ENCODE results near the gene THEMIS. TPM values are rescaled to one million over a fixed set of nuclear protein-coding genes. Genes with fewer than 3 reads are reported as not detected.

Gene THEMIS
- total RNA-seq, 4 donors from 2014 or later = 0.79 to 5.7 (median 1.2) TPM

DNA sequence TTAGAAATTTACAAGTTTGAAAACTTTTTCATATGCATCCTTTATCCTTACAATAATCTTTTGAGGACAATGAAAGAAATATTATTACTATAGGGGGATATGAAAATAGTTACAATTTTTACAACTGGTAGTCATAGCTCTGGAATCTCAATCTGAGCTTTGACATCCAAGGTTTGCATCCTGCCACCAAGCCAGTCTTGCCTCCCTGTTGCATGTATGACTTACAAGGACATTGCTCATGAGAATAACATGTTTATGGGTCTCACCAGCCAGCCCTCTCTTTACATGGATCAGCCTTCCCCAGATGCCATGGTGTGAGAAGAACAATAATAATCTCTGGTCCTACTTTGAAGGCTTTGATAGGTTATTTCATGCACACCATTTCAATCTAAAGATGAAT, 67.5 kb downstream of the THEMIS start:
- intact Hi-C loops (cut with DNase I) = no loop called here
- H3K9me3 ChIP-seq = no peaks in the 10 kb centered on the region
- no peak overlapping the region for H3K4me3 ChIP-seq

GRCh38 chr6:127832381-127832780, 68.5 kb downstream of the THEMIS start:
- Histone ChIP-seq H3K4me3 (no peak overlapping the region), H3K27me3 (no peaks in the 10 kb centered on the region), H3K36me3 (no peaks in the 10 kb centered on the region), H3K27ac (no peak overlapping the region), H3K4me1 (no peaks in the 10 kb centered on the region), H3K9me3 (no peaks in the 10 kb centered on the region)
- WGBS, 2 donors = 10% methylated on average over 1 of the region's 1 CpG
- intact Hi-C loops (cut with DNase I) = no loop called here
- TF ChIP-seq, protein P1, sequence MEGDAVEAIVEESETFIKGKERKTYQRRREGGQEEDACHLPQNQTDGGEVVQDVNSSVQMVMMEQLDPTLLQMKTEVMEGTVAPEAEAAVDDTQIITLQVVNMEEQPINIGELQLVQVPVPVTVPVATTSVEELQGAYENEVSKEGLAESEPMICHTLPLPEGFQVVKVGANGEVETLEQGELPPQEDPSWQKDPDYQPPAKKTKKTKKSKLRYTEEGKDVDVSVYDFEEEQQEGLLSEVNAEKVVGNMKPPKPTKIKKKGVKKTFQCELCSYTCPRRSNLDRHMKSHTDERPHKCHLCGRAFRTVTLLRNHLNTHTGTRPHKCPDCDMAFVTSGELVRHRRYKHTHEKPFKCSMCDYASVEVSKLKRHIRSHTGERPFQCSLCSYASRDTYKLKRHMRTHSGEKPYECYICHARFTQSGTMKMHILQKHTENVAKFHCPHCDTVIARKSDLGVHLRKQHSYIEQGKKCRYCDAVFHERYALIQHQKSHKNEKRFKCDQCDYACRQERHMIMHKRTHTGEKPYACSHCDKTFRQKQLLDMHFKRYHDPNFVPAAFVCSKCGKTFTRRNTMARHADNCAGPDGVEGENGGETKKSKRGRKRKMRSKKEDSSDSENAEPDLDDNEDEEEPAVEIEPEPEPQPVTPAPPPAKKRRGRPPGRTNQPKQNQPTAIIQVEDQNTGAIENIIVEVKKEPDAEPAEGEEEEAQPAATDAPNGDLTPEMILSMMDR (IDR thresholded peaks at IDR 0.05) = no peak
- no peak for TF ChIP-seq POLR2A (IDR thresholded peaks at IDR 0.05)
- DNase-seq = no peak

More for the DNA sequence above, 67.5 kb downstream of the THEMIS start:
- TF ChIP-seq, protein P1 (IDR thresholded peaks at IDR 0.05) = no peak
- TF ChIP-seq POLR2A (IDR thresholded peaks at IDR 0.05) = no peak
- DNase-seq = no peak
- no peak overlapping the region for H3K27ac ChIP-seq
- H3K27me3 ChIP-seq = no peaks in the 10 kb centered on the region
- H3K4me1 ChIP-seq = no peaks in the 10 kb centered on the region
- H3K36me3 ChIP-seq = no peaks in the 10 kb centered on the region

- no peak for DNase-seq
- H3K4me1 ChIP-seq = no peaks in the 10 kb centered on the region
- no peaks in the 10 kb centered on the region for H3K27me3 ChIP-seq
- no peak overlapping the region for H3K4me3 ChIP-seq
- TF ChIP-seq, protein P1 (IDR thresholded peaks at IDR 0.05) = no peak
- TF ChIP-seq POLR2A (IDR thresholded peaks at IDR 0.05) = no peak
- H3K27ac ChIP-seq = no peak overlapping the region
- H3K9me3 ChIP-seq = no peaks in the 10 kb centered on the region
- intact Hi-C loops (cut with DNase I) = no loop called here
- 47 to 56% methylated on average over 3 of the region's 3 CpGs for WGBS, 2 donors
- no peaks in the 10 kb centered on the region for H3K36me3 ChIP-seq
Observed at GRCh38 chr6:127824061-127824460, 76.8 kb downstream of the THEMIS start.

- no peaks in the 10 kb centered on the region for H3K36me3 ChIP-seq
- TF ChIP-seq, protein P1 (IDR thresholded peaks at IDR 0.05) = no peak
- no peak for TF ChIP-seq POLR2A (IDR thresholded peaks at IDR 0.05)
- H3K4me3 ChIP-seq = no peak overlapping the region
- no peaks in the 10 kb centered on the region for H3K4me1 ChIP-seq
- no peak overlapping the region for H3K27ac ChIP-seq
- DNase-seq = no peak
- H3K27me3 ChIP-seq = no peaks in the 10 kb centered on the region
- no peaks in the 10 kb centered on the region for H3K9me3 ChIP-seq
- intact Hi-C loops (cut with DNase I) = no loop called here
Observed at GRCh38 chr6:127821431-127821830, 79.4 kb downstream of the THEMIS start.

GRCh38 chr6:127818149-127818548, 82.7 kb downstream of the THEMIS start:
- Histone ChIP-seq H3K4me3 (no peak overlapping the region), H3K9me3 (no peaks in the 10 kb centered on the region), H3K4me1 (no peaks in the 10 kb centered on the region), H3K27me3 (no peaks in the 10 kb centered on the region), H3K27ac (no peak overlapping the region), H3K36me3 (no peaks in the 10 kb centered on the region)
- DNase-seq = no peak
- 4 to 13% methylated on average over 2 of the region's 2 CpGs for WGBS, 2 donors
- no peak for TF ChIP-seq POLR2A (IDR thresholded peaks at IDR 0.05)
- TF ChIP-seq, protein P1 (IDR thresholded peaks at IDR 0.05) = no peak
- intact Hi-C loops (cut with DNase I) = no loop called here

Data from esophagus squamous epithelium (tissue), 5 donors.